Caco-2 (cell line): ENCODE results near the gene GCN1. TPM values are rescaled to one million over a fixed set of nuclear protein-coding genes. Genes with fewer than 3 reads are reported as not detected.
A peak's percentile ranks its signal among the peaks of the same experiment; 100 is the strongest.
"Not testable (repeated sequence)": the region's sequence is repeated elsewhere in the genome, so short reads cannot be mapped to it uniquely, and the experiment has no call there.

Source experiments
- BruUV-seq: library from RNA; stranded (reverse); fragments of 400-500 nt; replicated peaks from 2 replicates; lab custom pipeline; 2021; lab: Mats Ljungman, UMichigan
- CTCF ChIA-PET: fragments of 300-600 bp; sonication (Branson Sonifier 250); formaldehyde crosslinking; loops from one replicate; lab custom pipeline; 2022; ENCODE audit warnings: antibody characterized with exemption; lab: Charles Lee
- POLR2A ChIA-PET: fragments of 300-600 bp; sonication (Branson Sonifier 250); formaldehyde crosslinking; loops from one replicate; lab custom pipeline; 2022; ENCODE audit warnings: antibody characterized with exemption; lab: Charles Lee
- DNase-seq, 2 experiments: peaks; one replicate each; pipeline versions ENCODE4 v3.0.0 to v3.0.0-alpha.2; 2020 to 2022
- H3K27me3 ChIP-seq: replicated peaks from 2 replicates; pipeline ENCODE4 v1.6.0; 2011; ENCODE audit warnings: low read length; ENCODE audit not compliant: control insufficient read depth, insufficient read depth
- H3K36me3 ChIP-seq: 2 replicates; pipeline ENCODE4 v1.5.1; 2011; ENCODE audit warnings: low read length; ENCODE audit not compliant: control insufficient read depth, insufficient read depth
- H3K4me1 ChIP-seq: fragments of 250-450 bp; sonication (Bioruptor Pico); 2 replicates; pipeline ENCODE4 v1.5.1; 2020; ENCODE audit warnings: mild to moderate bottlenecking
- H3K4me3 ChIP-seq: 2 replicates; pipeline ENCODE4 v1.5.1; 2011; ENCODE audit warnings: low read depth, mild to moderate bottlenecking, control low read depth, low read length
- H3K9me3 ChIP-seq: fragments of 250-450 bp; sonication (Bioruptor Pico); 2 replicates; pipeline ENCODE4 v1.5.1; 2020; ENCODE audit warnings: mild to moderate bottlenecking, moderate library complexity
- H3K27ac Mint-ChIP-seq: one replicate; pipeline ENCODE4 v1.8.0; 2022; ENCODE audit warnings: mixed read lengths; ENCODE audit not compliant: unreplicated experiment
- H3K27me3 Mint-ChIP-seq: one replicate; pipeline ENCODE4 v1.8.0; 2022; ENCODE audit warnings: mixed read lengths; ENCODE audit not compliant: insufficient read depth, unreplicated experiment
- H3K36me3 Mint-ChIP-seq: one replicate; pipeline ENCODE4 v1.8.0; 2022; ENCODE audit warnings: mild to moderate bottlenecking, mixed read lengths; ENCODE audit not compliant: insufficient read depth, unreplicated experiment
- H3K4me1 Mint-ChIP-seq: one replicate; pipeline ENCODE4 v1.8.0; 2022; ENCODE audit warnings: low read depth, mixed read lengths; ENCODE audit not compliant: unreplicated experiment
- H3K4me3 Mint-ChIP-seq: one replicate; pipeline ENCODE4 v1.8.0; 2022; ENCODE audit warnings: mild to moderate bottlenecking, moderate library complexity, mixed read lengths; ENCODE audit not compliant: unreplicated experiment
- H3K9me3 Mint-ChIP-seq: one replicate; pipeline ENCODE4 v1.8.0; 2022; ENCODE audit warnings: mixed read lengths; ENCODE audit not compliant: unreplicated experiment
- intact Hi-C: fragments of 100-400 bp; cut with micrococcal nuclease; formaldehyde crosslinking; loops from one replicate; pipeline ENCODE4 v1.10.0; 2022; ENCODE audit not compliant: unreplicated experiment
- total RNA-seq: library from RNA; stranded (reverse); gene quantifications from 2 replicates; pipeline ENCODE4 v1.2.3, GENCODE V29; 2022
- TF ChIP-seq, protein P1 (sequence below), 2 experiments: fragments of 200-600 bp in 1 of 2; IDR thresholded peaks; 1 replicate in 1 of 2; 2 replicates in 1 of 2; pipeline versions ENCODE4 v1.5.1 to v1.8.0; 2011 to 2022; ENCODE audit warnings: antibody characterized with exemption in 1 of 2, control low read depth in 1 of 2, inconsistent platforms in 1 of 2, low read depth in 1 of 2, low read length in 1 of 2, mild to moderate bottlenecking in 1 of 2, moderate library complexity in 1 of 2; ENCODE audit not compliant: insufficient read depth in 1 of 2, severe bottlenecking in 1 of 2, unreplicated experiment in 1 of 2

GCN1 gene
- total RNA-seq, 1 experiment from 2014 or later: 154 TPM

DNA sequence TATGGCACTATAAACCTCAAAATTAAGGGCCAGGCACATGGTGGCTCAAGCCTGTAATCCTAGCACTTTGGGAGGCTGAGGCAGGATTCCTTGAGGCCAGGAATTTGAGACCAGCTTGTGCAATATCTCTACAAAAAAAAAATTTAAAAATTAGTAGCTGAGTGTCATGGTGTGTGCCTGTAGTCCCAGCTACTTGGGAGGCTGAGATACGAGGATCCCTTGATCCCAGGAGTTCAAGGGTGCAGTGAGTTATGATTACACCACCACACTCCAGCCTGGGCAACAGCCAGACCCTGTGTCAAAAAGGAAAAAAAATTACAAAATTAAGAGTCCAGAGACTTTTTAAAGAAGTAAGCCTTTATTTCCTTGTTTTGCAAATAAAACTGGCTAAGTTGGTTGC, 1.8 kb upstream of the GCN1 start:
- CTCF ChIA-PET: interaction anchor here (0.6 to 1.1 kb wide), 2 partner anchors 13 to 32 kb away, joined by 3 to 4 read pairs; no protein-coding TSS in a partner anchor
- Histone ChIP-seq H3K36me3 (peaks cover 3% of the 10 kb centered on the region), H3K4me1 (peaks cover 39% of the 10 kb centered on the region), H3K4me3 (no peak overlapping the region), H3K9me3 (no peaks in the 10 kb centered on the region), H3K27me3 (no peaks in the 10 kb centered on the region)
- peak overlapping the region; percentile 86 for H3K4me3 Mint-ChIP-seq
- H3K4me1 Mint-ChIP-seq: peaks cover 6% of the 10 kb centered on the region
- intact Hi-C loops: no loop called here
- TF ChIP-seq, protein P1, sequence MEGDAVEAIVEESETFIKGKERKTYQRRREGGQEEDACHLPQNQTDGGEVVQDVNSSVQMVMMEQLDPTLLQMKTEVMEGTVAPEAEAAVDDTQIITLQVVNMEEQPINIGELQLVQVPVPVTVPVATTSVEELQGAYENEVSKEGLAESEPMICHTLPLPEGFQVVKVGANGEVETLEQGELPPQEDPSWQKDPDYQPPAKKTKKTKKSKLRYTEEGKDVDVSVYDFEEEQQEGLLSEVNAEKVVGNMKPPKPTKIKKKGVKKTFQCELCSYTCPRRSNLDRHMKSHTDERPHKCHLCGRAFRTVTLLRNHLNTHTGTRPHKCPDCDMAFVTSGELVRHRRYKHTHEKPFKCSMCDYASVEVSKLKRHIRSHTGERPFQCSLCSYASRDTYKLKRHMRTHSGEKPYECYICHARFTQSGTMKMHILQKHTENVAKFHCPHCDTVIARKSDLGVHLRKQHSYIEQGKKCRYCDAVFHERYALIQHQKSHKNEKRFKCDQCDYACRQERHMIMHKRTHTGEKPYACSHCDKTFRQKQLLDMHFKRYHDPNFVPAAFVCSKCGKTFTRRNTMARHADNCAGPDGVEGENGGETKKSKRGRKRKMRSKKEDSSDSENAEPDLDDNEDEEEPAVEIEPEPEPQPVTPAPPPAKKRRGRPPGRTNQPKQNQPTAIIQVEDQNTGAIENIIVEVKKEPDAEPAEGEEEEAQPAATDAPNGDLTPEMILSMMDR (IDR thresholded peaks at IDR 0.05; ENCODE audit: insufficient read depth in 1 of 2, low read depth in 1 of 2, low read length in 1 of 2, severe bottlenecking in 1 of 2, unreplicated experiment in 1 of 2): no peak
- no peak overlapping the region for H3K27ac Mint-ChIP-seq
- peaks cover 88% of the 10 kb centered on the region for H3K36me3 Mint-ChIP-seq
- no peaks in the 10 kb centered on the region for H3K27me3 Mint-ChIP-seq
- POLR2A ChIA-PET: interaction anchor here (0.9 to 1.6 kb wide), 2 partner anchors 14 to 32 kb away, joined by 6 to 8 read pairs; no protein-coding TSS in a partner anchor
- DNase-seq: no peak
- H3K9me3 Mint-ChIP-seq: no peaks in the 10 kb centered on the region
- BruUV-seq: no TSS peak

DNA sequence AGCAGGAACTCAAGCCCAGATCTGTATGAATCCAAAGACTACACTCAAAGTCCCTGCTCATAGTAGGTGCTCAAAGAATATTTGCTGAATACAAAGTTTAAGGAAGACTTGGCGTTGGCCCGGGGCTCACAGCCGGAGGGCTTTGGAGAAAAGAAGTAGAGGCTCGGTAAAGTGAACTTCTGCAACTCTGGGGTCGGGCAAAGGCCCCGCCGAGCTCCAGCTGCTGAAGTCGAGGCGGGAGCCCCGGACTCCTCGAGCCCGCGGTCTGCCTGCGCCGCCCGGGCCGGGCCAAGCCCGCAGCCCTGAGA, 335 bp downstream of the GCN1 start:
- POLR2A ChIA-PET: interaction anchor here (1.0 kb wide), 1 partner anchor 8 kb away, joined by 4 read pairs; no protein-coding TSS in a partner anchor

DNA sequence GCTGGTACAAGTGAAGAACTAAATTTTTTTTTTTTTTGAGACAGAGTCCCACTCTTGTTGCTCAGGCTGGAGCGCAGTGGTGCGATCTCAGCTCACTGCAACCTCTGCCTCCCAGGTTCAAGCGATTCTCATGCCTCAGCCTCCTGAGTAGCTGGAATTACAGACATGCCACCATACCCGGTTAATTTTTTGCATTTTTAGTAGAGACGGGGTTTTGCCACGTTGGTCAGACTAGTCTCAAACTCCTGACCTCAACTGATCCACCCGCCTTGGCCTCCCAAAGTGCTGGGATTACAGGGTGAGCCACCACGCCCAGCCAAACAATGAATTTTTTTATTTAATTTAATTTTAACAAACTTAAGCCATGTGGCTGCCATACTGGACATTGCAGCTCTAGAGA, 1.2 kb downstream of the GCN1 start:
- ChIA-PET POLR2A (interaction anchor here (0.5 to 1.0 kb wide), 2 partner anchors 9 to 76 kb away, joined by 4 to 7 read pairs; no protein-coding TSS in a partner anchor), CTCF (interaction anchor here (0.5 kb wide), 1 partner anchor 10 kb away, joined by 3 read pairs; no protein-coding TSS in a partner anchor)
- H3K4me1 Mint-ChIP-seq, H3K36me3 ChIP-seq, H3K9me3 Mint-ChIP-seq, H3K27me3 ChIP-seq, BruUV-seq, H3K27me3 Mint-ChIP-seq, H3K9me3 ChIP-seq, DNase-seq, intact Hi-C loops: not testable (repeated sequence)
- Histone ChIP-seq H3K4me1 (peaks cover 26% of the 10 kb centered on the region), H3K4me3 (peak overlapping the region; percentile 94)
- H3K4me3 Mint-ChIP-seq: peak overlapping the region; percentile 86
- peaks cover 84% of the 10 kb centered on the region for H3K36me3 Mint-ChIP-seq
- peak overlapping the region; percentile 96 for H3K27ac Mint-ChIP-seq

More for the DNA sequence above, 335 bp downstream of the GCN1 start:
- BruUV-seq: no TSS peak
- peaks cover 35% of the 10 kb centered on the region for H3K4me1 ChIP-seq
- CTCF ChIA-PET: no interaction called here
- peaks cover 3% of the 10 kb centered on the region for H3K36me3 ChIP-seq
- H3K4me3 ChIP-seq: peak overlapping the region; percentile 94
- peak overlapping the region; percentile 86 for H3K4me3 Mint-ChIP-seq
- H3K27ac Mint-ChIP-seq: peak overlapping the region; percentile 96
- H3K27me3 Mint-ChIP-seq: no peaks in the 10 kb centered on the region
- no peaks in the 10 kb centered on the region for H3K27me3 ChIP-seq
- H3K9me3 Mint-ChIP-seq: no peaks in the 10 kb centered on the region
- DNase-seq: no peak
- no peaks in the 10 kb centered on the region for H3K9me3 ChIP-seq
- intact Hi-C loops: no loop called here
- TF ChIP-seq, protein P1 (IDR thresholded peaks at IDR 0.05; ENCODE audit: insufficient read depth in 1 of 2, low read depth in 1 of 2, low read length in 1 of 2, severe bottlenecking in 1 of 2, unreplicated experiment in 1 of 2): no peak
- peaks cover 84% of the 10 kb centered on the region for H3K36me3 Mint-ChIP-seq
- H3K4me1 Mint-ChIP-seq: peaks cover 3% of the 10 kb centered on the region
